ENCODE data around the gene STK32C. TPM values are rescaled to one million over a fixed set of nuclear protein-coding genes. Genes with fewer than 3 reads are reported as not detected.

The STK32C gene
- total RNA-seq, 1 donor from 2014 or later: 69.2 TPM

DNA sequence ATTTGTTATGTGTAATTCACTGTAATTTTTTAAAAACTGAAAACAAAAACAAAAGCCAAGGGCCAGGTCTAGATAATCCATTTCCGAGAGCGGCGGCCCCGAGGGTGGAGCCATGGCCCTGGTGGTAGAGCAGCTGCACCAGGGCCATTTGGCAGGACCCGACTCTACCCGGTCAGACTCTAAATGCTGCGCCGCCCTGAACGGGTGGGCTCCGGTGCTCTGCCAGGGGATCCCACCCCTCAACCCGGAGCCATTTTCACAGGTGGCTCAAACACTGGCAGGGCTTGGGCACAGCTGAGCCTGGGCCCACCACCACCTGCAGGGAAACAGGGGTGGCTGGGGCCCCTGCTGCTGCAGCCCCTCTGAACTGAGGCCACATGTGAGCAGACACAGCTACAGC, 64.1 kb downstream of the STK32C start:
- no peak for DNase-seq
- Mint-ChIP-seq H3K4me1 (ENCODE audit: low read depth, unreplicated experiment) (peaks cover 34% of the 10 kb centered on the region), H3K27me3 (ENCODE audit: unreplicated experiment) (peaks cover 32% of the 10 kb centered on the region), H3K9me3 (ENCODE audit: unreplicated experiment) (peaks cover 26% of the 10 kb centered on the region), H3K27ac (ENCODE audit: unreplicated experiment) (no peak overlapping the region), H3K4me3 (ENCODE audit: unreplicated experiment) (no peak overlapping the region), H3K36me3 (ENCODE audit: unreplicated experiment) (no peaks in the 10 kb centered on the region)
- TF ChIP-seq, protein P1, sequence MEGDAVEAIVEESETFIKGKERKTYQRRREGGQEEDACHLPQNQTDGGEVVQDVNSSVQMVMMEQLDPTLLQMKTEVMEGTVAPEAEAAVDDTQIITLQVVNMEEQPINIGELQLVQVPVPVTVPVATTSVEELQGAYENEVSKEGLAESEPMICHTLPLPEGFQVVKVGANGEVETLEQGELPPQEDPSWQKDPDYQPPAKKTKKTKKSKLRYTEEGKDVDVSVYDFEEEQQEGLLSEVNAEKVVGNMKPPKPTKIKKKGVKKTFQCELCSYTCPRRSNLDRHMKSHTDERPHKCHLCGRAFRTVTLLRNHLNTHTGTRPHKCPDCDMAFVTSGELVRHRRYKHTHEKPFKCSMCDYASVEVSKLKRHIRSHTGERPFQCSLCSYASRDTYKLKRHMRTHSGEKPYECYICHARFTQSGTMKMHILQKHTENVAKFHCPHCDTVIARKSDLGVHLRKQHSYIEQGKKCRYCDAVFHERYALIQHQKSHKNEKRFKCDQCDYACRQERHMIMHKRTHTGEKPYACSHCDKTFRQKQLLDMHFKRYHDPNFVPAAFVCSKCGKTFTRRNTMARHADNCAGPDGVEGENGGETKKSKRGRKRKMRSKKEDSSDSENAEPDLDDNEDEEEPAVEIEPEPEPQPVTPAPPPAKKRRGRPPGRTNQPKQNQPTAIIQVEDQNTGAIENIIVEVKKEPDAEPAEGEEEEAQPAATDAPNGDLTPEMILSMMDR (IDR thresholded peaks at IDR 0.05; ENCODE audit: partially characterized antibody, unreplicated experiment): no peak

DNA sequence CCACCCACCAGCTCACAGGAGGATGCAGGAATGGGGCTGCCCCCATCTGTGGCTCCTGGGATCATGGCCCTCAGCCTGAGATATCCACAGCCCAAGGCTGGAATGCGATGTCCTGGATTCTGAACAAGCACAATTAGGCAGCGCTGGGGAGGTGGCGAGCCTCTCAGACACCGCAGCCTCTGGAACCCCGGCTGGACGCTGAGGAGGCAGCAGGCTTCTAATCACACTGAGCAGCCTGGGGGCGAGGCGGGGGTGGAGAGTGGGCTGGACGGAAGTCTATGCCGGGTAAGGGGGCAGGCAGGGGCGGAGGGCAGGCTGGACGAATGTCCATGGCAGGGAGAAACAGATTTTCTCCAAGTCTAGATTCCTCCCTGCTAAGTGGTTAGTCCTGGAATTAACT, 64.6 kb downstream of the STK32C start:
- Mint-ChIP-seq H3K27ac (ENCODE audit: unreplicated experiment) (no peak overlapping the region), H3K4me1 (ENCODE audit: low read depth, unreplicated experiment) (peaks cover 39% of the 10 kb centered on the region), H3K27me3 (ENCODE audit: unreplicated experiment) (peaks cover 36% of the 10 kb centered on the region), H3K9me3 (ENCODE audit: unreplicated experiment) (peaks cover 30% of the 10 kb centered on the region), H3K36me3 (ENCODE audit: unreplicated experiment) (no peaks in the 10 kb centered on the region), H3K4me3 (ENCODE audit: unreplicated experiment) (no peak overlapping the region)
- no peak for DNase-seq
- TF ChIP-seq, protein P1 (IDR thresholded peaks at IDR 0.05; ENCODE audit: partially characterized antibody, unreplicated experiment): no peak

DNA sequence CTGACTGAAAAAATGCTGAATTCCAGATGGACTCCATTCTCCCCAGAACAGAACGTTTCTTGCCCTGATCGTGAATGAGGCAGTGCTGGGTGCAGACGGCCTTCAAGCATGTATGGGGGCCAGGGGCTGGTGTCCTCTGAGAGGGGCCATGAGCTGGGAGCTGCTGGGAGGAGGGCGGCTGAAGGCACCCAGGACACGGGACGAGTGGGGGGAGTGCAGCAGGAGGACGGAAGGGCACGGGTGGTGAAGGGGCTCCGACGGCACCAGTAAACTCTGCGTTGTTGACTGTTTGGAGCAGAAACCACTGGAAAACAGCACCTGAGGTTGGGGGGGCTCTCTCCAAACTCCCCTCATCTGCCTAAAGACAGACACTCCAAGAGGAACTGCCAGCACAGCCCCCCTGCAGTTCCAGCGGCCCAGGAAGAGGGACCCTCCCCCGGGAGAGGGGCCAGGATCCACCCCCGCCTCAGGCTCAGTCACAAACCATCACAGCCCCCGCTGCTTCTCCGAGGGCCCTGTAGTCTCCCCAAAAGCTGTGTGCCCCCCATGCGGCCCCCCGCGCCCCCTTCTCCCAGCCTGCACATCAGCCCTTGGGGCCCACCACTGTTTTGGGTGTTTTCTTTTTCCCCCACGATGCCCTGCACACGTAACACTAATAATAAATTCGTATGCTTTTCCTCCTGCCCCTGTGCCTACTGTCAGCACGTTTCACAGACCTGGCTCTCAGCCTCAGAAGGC, 65.5 kb downstream of the STK32C start:
- Mint-ChIP-seq H3K9me3 (ENCODE audit: unreplicated experiment) (peaks cover 22% of the 10 kb centered on the region), H3K4me3 (ENCODE audit: unreplicated experiment) (no peak overlapping the region), H3K27me3 (ENCODE audit: unreplicated experiment) (peaks cover 29% of the 10 kb centered on the region), H3K36me3 (ENCODE audit: unreplicated experiment) (no peaks in the 10 kb centered on the region), H3K4me1 (ENCODE audit: low read depth, unreplicated experiment) (peaks cover 45% of the 10 kb centered on the region), H3K27ac (ENCODE audit: unreplicated experiment) (no peak overlapping the region)
- no peak for DNase-seq
- TF ChIP-seq, protein P1 (IDR thresholded peaks at IDR 0.05; ENCODE audit: partially characterized antibody, unreplicated experiment): no peak

DNA sequence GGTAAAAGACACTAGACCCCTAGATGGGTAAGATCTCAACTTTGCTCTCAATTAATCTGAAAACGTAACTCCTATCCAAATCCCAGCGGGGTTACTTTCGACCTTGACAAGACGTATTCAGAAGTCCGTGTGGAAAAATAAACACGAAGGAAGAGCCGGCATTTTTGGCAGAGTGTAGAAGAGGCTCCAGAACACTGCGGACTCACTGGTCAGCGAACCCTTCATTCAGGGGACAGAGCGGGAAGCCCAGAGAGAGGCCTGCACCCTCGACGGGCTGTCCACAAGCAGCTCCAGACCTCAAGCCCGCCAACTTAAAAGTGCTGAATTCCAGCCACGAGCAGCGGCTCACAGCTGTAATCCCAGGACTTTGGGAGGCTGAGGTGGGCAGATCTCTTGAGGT, 66.3 kb downstream of the STK32C start:
- peaks cover 14% of the 10 kb centered on the region for H3K9me3 Mint-ChIP-seq (ENCODE audit: unreplicated experiment)
- TF ChIP-seq, protein P1 (IDR thresholded peaks at IDR 0.05; ENCODE audit: partially characterized antibody, unreplicated experiment): no peak
- H3K4me3 Mint-ChIP-seq (ENCODE audit: unreplicated experiment): no peak overlapping the region
- H3K4me1 Mint-ChIP-seq (ENCODE audit: low read depth, unreplicated experiment): peaks cover 38% of the 10 kb centered on the region
- H3K27me3 Mint-ChIP-seq (ENCODE audit: unreplicated experiment): peaks cover 21% of the 10 kb centered on the region
- no peaks in the 10 kb centered on the region for H3K36me3 Mint-ChIP-seq (ENCODE audit: unreplicated experiment)
- no peak overlapping the region for H3K27ac Mint-ChIP-seq (ENCODE audit: unreplicated experiment)
- no peak for DNase-seq

DNA sequence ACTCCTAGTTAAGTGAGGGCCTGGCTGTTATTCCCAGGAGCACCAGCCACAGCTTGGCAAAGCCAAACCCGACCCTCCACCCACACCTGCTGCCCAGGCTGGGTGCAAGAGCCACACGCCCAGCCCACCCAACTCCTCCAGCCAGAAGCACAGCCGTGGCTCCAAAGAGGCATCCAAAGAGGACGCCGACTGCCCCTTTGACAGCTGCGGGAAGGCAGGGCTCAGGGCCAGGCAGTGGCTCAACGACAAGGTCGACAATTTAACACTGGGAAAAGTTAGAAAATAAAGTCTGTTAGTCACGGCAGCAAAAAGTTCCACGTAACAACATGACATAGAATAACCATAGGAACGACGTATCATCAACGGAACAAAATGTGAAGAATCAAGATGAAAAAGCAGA, 66.7 kb downstream of the STK32C start:
- H3K27me3 Mint-ChIP-seq (ENCODE audit: unreplicated experiment): peaks cover 20% of the 10 kb centered on the region
- peaks cover 38% of the 10 kb centered on the region for H3K4me1 Mint-ChIP-seq (ENCODE audit: low read depth, unreplicated experiment)
- H3K9me3 Mint-ChIP-seq (ENCODE audit: unreplicated experiment): peaks cover 13% of the 10 kb centered on the region
- TF ChIP-seq, protein P1 (IDR thresholded peaks at IDR 0.05; ENCODE audit: partially characterized antibody, unreplicated experiment): no peak
- no peaks in the 10 kb centered on the region for H3K36me3 Mint-ChIP-seq (ENCODE audit: unreplicated experiment)
- H3K4me3 Mint-ChIP-seq (ENCODE audit: unreplicated experiment): peak overlapping the region; percentile 34
- no peak for DNase-seq
- no peak overlapping the region for H3K27ac Mint-ChIP-seq (ENCODE audit: unreplicated experiment)

Measured in glutamatergic neuron (in vitro differentiated cells).